ENCODE data around the gene P2RY14.
"Not testable (repeated sequence)": the region's sequence is repeated elsewhere in the genome, so short reads cannot be mapped to it uniquely, and the experiment has no call there.

GRCh38 chr3:151242006-151242405, 36.3 kb downstream of the P2RY14 start:
- not testable (repeated sequence) for TF ChIP-seq CTCF (IDR thresholded peaks at IDR 0.05; ENCODE audit: low read depth, low read length); EZH2phosphoT487 (IDR thresholded peaks at IDR 0.05; ENCODE audit: low read depth)
